ENCODE measurements around the gene RCVRN. TPM values are rescaled to one million over a fixed set of nuclear protein-coding genes. Genes with fewer than 3 reads are reported as not detected.

RCVRN gene
- polyA plus RNA-seq, 3 donors from 2014 or later = not detected

DNA sequence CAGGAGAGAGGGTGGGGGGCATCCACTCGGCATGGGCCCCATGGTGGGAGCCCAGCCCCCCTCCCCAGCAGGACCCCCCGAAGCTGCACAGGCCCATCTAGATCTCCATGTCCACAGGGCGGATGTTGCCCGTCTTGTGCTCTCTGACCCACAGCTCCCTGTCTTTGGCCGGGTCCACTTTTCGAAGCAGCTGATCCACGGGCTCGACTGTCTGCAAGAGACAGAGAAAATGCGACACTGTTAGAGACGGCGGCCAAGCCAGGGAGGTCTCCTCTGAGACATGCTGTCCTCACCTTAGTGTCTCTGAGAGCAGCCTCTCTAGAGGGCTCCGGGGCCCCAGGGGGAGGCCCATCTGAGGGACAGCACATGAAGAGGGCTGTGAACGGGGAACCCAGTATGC lies 12.1 kb upstream of the RCVRN start:
- Mint-ChIP-seq H3K4me3 (no peak overlapping the region), H3K9me3 (no peaks in the 10 kb centered on the region), H3K4me1 (no peaks in the 10 kb centered on the region), H3K36me3 (peaks cover 26 to 65% (median 29%) of the 10 kb centered on the region in 3 donors), H3K27ac (no peak overlapping the region), H3K27me3 (ENCODE audit: low read depth in 3 of 3) (peaks cover 5 to 13% (median 10%) of the 10 kb centered on the region in 3 donors)
- no peak for DNase-seq

DNA sequence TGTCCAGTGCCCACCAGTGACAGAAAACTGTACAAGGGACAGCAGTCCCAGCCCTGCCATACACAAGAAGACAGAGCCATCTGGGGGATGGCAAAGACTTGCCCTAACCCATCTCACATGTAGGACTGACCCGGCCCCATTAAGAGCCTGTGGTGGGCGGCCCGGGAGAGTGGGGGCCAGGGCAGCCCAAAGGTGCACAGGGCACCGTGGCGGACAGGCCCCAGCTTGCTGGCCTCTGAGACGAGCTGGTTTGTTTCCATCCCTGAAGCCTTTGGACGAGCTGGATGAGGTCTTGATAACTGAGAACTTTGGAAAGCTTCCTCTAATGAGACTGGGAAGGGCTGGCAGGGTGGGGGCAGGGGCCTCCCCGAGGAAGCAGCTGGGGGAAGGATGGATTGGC lies 11.0 kb upstream of the RCVRN start:
- no peak overlapping the region for H3K4me3 Mint-ChIP-seq
- peaks cover 26 to 66% (median 26%) of the 10 kb centered on the region in 3 donors for H3K36me3 Mint-ChIP-seq
- no peak for DNase-seq
- peaks cover 5 to 17% (median 10%) of the 10 kb centered on the region in 3 donors for H3K27me3 Mint-ChIP-seq (ENCODE audit: low read depth in 3 of 3)
- peaks cover 0 to 1% of the 10 kb centered on the region in 2 donors for H3K4me1 Mint-ChIP-seq
- no peak overlapping the region for H3K27ac Mint-ChIP-seq
- no peaks in the 10 kb centered on the region for H3K9me3 Mint-ChIP-seq

DNA sequence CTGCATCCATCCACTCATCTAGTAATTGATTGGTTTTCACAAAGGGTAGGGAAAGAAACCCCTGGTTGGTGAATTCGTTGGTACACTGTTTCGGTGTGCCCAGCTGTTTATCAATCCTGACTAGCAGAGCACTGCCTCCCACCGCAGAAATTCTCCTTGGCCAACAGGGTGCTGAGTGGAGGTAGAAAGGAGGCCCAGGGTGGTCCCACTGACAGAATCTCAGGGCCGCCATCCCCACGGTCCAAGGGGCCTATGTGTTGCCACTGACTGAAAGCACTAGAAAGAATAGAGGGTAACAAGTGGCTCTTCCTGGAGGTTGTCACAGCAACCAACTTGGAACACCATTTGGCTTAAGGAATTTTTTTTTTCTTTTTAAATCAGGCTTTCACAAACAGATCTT lies 8.4 kb upstream of the RCVRN start:
- Mint-ChIP-seq H3K4me3 (no peak overlapping the region), H3K4me1 (peaks cover 0 to 1% of the 10 kb centered on the region in 2 donors), H3K36me3 (peaks cover 10 to 44% (median 21%) of the 10 kb centered on the region in 3 donors), H3K27ac (no peak overlapping the region), H3K27me3 (ENCODE audit: low read depth in 3 of 3) (peaks cover 7 to 17% (median 11%) of the 10 kb centered on the region in 3 donors), H3K9me3 (no peaks in the 10 kb centered on the region)
- no peak for DNase-seq

DNA sequence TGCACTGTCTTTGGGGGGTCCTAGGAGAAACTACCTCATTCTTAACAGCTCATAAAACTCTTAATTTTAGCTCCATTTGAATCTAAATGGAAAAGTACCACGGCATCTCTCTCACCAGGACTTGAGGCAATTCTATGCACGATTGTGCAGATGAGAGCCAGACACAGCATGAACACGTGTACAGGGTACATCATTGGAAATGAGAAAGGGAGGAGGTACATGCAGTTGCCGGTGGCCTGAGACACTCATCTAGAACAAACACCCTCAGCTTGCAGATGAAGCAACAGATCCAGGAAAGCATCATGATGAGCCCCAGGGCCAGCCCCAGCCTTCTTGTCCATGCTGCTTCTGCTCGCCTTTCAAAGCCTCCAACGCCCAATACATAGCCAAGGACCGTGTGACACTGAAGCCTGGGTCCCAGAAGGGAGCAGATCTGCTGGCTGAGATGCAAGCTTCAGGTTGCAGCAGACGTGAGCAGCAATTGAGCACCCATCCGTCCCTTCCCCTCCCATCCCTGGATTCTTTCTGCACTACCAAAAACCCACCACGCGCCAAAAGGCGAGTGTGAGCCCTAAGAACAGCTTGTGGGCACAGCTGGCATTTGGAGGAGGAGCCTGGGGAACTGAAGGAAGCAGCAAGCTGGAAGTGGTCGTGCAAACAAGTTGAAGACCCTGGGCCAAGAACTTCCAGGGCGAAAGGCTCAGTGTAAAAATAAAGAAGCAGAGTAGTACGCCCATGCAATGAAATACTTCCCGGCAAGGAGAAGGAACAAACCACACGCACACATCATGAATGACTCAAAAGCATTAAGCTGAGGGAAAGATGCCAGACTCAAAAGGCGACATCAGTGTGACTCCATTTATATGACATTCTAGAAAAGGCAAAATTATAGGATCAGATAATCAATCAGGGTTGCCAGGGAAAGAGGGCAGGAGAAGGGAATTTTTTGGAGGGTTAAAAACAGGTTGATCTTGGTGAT lies 7.3 kb upstream of the RCVRN start:
- Mint-ChIP-seq H3K27me3 (ENCODE audit: low read depth in 3 of 3) (peaks cover 7 to 17% (median 10%) of the 10 kb centered on the region in 3 donors), H3K4me3 (no peak overlapping the region), H3K27ac (peak overlapping the region in 3 of 6 donors; percentile 2 to 74 (median 40)), H3K36me3 (peaks cover 7 to 37% (median 21%) of the 10 kb centered on the region in 3 donors), H3K9me3 (no peaks in the 10 kb centered on the region), H3K4me1 (peaks cover 0 to 1% of the 10 kb centered on the region in 2 donors)
- DNase-seq = no peak

DNA sequence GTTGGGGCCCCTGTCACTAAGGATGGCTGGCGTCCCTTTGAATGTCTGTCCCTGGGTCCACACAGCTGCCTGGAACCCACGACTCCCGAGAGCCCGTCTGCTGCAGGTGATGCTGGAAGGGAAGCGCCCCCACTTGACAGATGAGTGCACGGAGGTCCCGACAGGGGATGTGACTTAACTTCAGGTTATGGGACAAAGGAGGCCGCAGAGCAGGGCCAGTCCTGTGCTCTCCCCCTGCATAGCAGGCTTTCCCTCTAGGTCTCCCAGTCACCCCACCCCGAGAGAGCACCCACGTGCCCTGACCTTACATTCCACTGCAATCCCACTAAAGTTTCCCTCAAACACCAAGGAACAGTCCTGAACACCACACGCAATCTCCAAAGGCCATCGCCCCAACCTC lies 6.0 kb upstream of the RCVRN start:
- no peak overlapping the region for H3K4me3 Mint-ChIP-seq
- no peaks in the 10 kb centered on the region for H3K9me3 Mint-ChIP-seq
- peaks cover 7 to 27% (median 16%) of the 10 kb centered on the region in 3 donors for H3K36me3 Mint-ChIP-seq

DNA sequence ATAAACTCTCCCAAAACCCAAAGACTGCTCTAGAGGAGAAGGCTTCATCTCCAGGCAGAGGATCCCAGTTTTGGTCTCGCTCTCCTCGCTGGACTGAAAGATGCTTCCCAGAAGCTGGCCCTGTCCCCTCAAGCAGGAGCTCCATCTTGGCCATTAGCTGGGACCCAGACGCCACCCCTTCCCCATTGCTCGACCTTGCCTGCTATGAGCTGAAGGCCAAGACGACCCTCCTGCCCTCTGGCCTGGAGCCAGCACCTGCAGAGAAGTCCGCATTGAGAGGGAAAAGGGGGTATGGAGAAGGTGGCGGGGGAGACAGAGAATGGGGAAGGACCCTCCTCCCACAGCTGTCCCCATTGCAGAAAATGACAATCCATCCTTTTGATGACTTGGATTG lies 3.6 kb upstream of the RCVRN start:
- no peak for DNase-seq
- Mint-ChIP-seq H3K36me3 (peaks cover 0 to 10% (median 9%) of the 10 kb centered on the region in 3 donors), H3K27me3 (ENCODE audit: low read depth in 3 of 3) (peaks cover 6 to 10% (median 7%) of the 10 kb centered on the region in 3 donors), H3K4me3 (no peak overlapping the region), H3K27ac (peak overlapping the region in 1 of 6 donors; percentile 40), H3K9me3 (no peaks in the 10 kb centered on the region), H3K4me1 (peaks cover 0 to 1% of the 10 kb centered on the region in 2 donors)

More for the DNA sequence above, 6.0 kb upstream of the RCVRN start:
- peaks cover 7 to 13% (median 10%) of the 10 kb centered on the region in 3 donors for H3K27me3 Mint-ChIP-seq (ENCODE audit: low read depth in 3 of 3)
- H3K4me1 Mint-ChIP-seq = peaks cover 0 to 1% of the 10 kb centered on the region in 2 donors
- no peak overlapping the region for H3K27ac Mint-ChIP-seq
- DNase-seq = no peak

DNA sequence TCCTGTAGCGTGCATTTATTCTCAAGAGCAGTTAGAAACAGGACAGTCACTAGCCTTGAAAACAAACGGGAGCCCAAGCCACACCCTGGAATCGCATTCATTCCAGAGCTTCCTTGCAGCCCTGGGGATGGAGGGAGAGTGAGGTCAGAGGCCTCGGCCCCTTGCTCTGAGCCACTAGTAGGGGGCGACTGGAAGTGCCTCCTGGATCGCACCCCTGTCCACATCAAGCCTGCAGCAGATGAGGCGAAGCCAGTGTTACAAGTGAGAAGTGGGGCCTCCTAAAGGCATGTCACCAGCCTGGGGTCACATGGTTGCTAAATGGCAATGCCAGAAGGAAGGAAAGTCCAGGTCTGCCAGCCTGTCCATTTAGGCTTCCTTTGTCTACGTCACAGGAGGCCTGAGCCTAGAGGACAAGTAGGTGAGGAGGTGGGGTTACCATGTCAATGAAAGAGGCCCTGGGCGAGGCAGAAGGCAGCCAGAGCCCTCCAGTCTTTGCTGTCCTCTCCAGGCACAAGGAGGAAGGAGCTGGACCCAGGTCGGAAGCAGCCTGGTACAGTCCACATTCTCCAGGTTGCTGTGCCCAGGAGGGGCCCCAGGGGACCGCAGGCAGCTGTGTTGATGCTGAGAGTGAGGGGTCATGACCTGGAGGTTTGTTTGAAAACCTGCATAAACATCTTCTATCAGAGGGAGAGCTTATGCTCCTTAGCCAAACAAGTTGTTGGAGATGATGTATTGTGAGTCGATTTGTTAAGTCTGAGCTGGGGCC lies 3.0 kb upstream of the RCVRN start:
- H3K4me3 Mint-ChIP-seq = no peak overlapping the region
- no peak for DNase-seq
- H3K4me1 Mint-ChIP-seq = peaks cover 0 to 1% of the 10 kb centered on the region in 2 donors
- peaks cover 0 to 9% (median 6%) of the 10 kb centered on the region in 3 donors for H3K36me3 Mint-ChIP-seq
- no peaks in the 10 kb centered on the region for H3K9me3 Mint-ChIP-seq
- peaks cover 6 to 10% (median 7%) of the 10 kb centered on the region in 3 donors for H3K27me3 Mint-ChIP-seq (ENCODE audit: low read depth in 3 of 3)
- H3K27ac Mint-ChIP-seq = no peak overlapping the region

DNA sequence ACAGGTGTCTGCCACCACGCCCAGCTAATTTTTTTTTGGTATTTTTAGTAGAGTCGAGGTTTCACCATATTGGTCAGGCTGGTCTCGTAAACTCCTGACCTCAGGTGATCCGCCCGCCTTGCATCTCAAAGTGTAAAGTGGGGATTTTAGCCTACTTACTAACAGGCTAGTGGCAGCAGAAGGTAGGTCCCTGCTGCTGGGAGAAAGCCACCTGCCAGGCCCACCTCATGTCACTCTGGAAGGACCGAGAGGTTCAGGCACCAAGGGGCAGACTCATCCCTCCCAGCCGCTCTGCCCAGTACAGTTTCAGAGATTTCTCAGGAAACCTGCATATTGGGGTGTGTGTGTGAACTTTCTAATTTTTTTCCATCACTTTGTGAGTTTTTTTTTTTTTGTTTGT lies 2.1 kb upstream of the RCVRN start:
- Mint-ChIP-seq H3K4me1 (peaks cover 0 to 1% of the 10 kb centered on the region in 2 donors), H3K4me3 (no peak overlapping the region), H3K27ac (no peak overlapping the region), H3K9me3 (no peaks in the 10 kb centered on the region), H3K27me3 (ENCODE audit: low read depth in 3 of 3) (peaks cover 5 to 10% (median 6%) of the 10 kb centered on the region in 3 donors), H3K36me3 (peaks cover 0 to 4% (median 0%) of the 10 kb centered on the region in 3 donors)
- no peak for DNase-seq

DNA sequence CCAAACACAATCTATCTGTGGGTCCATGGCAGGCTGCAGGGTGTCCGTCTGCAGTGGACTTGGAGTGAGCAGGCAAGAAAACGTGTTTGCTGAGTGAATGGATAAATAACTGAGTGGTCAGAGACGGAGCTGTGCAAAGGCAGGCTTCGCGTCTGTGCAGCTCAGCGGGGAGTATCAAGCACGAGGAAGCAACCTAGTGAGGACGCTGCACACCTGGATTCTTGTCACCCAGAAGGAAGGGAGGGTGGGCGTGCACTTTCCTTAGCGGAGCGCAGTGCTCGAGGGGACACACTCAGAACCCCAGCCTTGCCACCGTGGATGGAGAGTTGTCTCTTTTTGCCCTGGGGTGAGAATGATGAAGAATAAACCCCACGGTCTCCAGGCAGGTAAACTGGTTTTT lies 1.5 kb upstream of the RCVRN start:
- Mint-ChIP-seq H3K36me3 (no peaks in the 10 kb centered on the region), H3K27me3 (ENCODE audit: low read depth in 3 of 3) (peaks cover 5 to 7% (median 6%) of the 10 kb centered on the region in 3 donors), H3K27ac (peak overlapping the region in 1 of 6 donors; percentile 45), H3K9me3 (no peaks in the 10 kb centered on the region), H3K4me1 (peaks cover 0 to 1% of the 10 kb centered on the region in 2 donors), H3K4me3 (no peak overlapping the region)
- no peak for DNase-seq

DNA sequence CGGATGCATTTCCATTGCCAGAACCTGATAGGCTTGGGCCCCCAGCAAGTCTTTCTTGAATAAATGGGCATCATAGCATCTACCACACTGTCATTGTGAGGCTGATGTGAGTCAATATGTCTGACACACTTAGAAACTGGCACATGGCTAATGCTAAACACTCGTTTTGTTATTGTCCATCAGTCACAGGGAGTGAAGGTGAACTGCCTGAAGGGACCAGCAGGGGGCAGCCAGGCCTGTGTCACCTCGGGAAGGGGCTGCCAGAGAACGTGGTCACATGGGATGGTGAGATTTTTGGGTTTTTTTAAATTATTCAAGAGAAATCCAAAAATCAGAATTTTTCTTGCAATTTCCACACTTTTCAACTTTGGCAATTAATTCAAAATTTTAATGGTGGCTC lies 831 bp upstream of the RCVRN start:
- no peaks in the 10 kb centered on the region for H3K9me3 Mint-ChIP-seq
- H3K27ac Mint-ChIP-seq = no peak overlapping the region
- peaks cover 4 to 6% (median 5%) of the 10 kb centered on the region in 3 donors for H3K27me3 Mint-ChIP-seq (ENCODE audit: low read depth in 3 of 3)
- peaks cover 0 to 3% (median 0%) of the 10 kb centered on the region in 3 donors for H3K36me3 Mint-ChIP-seq
- H3K4me3 Mint-ChIP-seq = no peak overlapping the region
- H3K4me1 Mint-ChIP-seq = no peaks in the 10 kb centered on the region
- DNase-seq = peak in 1 of 3 donors; percentile 15

DNA sequence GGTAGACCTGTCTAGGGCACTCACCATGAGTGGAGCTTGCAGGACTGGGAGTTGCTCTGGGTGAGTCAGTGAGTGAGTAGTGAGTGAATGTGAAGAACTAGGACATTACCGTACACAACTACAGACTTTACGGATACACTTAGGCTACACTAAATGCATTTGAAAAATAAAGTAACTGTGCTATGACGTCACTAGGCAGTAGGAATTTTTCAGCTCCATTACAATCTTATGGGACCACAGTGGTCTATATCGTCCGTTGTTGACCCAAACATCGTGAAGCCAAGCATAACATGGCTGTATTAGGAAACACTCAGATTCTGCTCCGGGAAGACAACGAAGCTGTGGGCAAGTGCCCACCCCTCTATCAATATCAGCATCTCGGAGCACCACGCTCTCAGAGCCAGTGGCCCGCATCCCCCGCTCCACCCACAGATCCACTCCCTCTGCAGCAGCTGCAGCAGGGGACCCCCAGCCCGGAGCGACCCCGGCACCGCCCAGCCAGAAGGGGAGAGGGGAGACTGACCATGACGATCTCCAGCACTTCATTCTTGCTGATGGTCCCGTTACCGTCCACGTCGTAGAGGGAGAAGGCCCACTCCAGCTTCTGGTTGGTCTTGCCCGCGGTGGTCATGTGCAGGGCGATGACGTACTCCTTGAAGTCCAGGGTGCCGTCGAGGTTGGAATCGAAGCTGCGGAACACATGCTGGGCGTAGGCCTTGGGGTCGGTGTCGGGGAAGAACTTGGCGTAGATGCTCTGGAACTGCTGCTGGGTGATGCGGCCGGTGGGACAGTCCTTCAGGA lies 594 bp downstream of the RCVRN start:
- DNase-seq = no peak
- Mint-ChIP-seq H3K27ac (no peak overlapping the region), H3K36me3 (peaks cover 0 to 7% (median 0%) of the 10 kb centered on the region in 3 donors), H3K27me3 (ENCODE audit: low read depth in 3 of 3) (peaks cover 4 to 8% (median 6%) of the 10 kb centered on the region in 3 donors), H3K4me3 (no peak overlapping the region), H3K4me1 (no peaks in the 10 kb centered on the region), H3K9me3 (no peaks in the 10 kb centered on the region)

DNA sequence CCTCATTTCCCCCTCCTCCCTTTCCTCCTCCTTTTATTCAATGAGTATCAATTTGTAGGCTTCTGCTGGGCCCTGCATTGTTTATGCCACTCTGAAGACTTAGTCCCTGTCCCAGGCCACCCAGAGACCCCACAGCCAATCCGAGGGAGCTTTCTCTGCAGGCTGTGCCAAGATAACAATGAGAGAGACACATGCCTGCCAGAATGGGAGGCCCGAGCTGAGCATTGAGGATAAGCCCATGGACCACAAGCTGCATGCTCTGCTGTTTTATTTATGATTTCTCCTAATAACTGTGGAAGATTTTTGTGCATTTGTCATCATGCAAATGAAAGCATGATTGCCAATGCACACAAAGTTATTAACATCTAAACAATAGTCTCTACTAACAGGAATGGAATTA lies 3.0 kb downstream of the RCVRN start:
- Mint-ChIP-seq H3K9me3 (no peaks in the 10 kb centered on the region), H3K4me1 (no peaks in the 10 kb centered on the region), H3K27me3 (ENCODE audit: low read depth in 3 of 3) (peaks cover 2 to 4% (median 3%) of the 10 kb centered on the region in 3 donors), H3K4me3 (no peak overlapping the region), H3K36me3 (peaks cover 0 to 7% (median 0%) of the 10 kb centered on the region in 3 donors), H3K27ac (no peak overlapping the region)
- no peak for DNase-seq

DNA sequence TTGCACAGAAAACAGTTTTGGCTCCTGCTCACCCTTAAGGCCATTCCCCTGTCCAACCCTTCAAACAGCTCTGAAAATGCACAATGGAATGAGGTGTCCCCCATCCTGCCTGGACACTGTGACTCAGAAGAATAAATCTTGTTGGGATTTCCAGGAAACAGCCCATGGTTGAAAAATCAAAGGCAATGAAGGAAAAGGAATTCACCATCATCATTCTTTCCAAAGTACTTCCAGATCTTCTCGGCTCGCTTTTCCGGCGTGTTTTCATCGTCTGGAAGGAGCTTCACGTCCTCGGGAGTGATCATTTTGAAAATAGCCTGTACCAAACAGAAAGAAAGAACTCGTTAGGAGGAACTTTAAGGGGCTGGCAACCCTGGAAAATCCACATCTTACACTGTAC lies 4.3 kb downstream of the RCVRN start:
- no peaks in the 10 kb centered on the region for H3K4me1 Mint-ChIP-seq
- DNase-seq = no peak

More for the DNA sequence above, 4.3 kb downstream of the RCVRN start:
- Mint-ChIP-seq H3K27me3 (ENCODE audit: low read depth in 3 of 3) (peaks cover 2 to 4% (median 3%) of the 10 kb centered on the region in 3 donors), H3K36me3 (peaks cover 0 to 7% (median 0%) of the 10 kb centered on the region in 3 donors), H3K9me3 (no peaks in the 10 kb centered on the region), H3K27ac (peak overlapping the region in 1 of 6 donors; percentile 5), H3K4me3 (no peak overlapping the region)
